GM19438 (cell line): ENCODE measurements around the gene METTL16.
"Not testable (repeated sequence)": the region's sequence is repeated elsewhere in the genome, so short reads cannot be mapped to it uniquely, and the experiment has no call there.

Experiments
- ATAC-seq: cut with Tn5 transposase; IDR thresholded peaks from one replicate; pipeline ENCODE4 v1.9.1; 2021; ENCODE audit warnings: low read depth; ENCODE audit not compliant: unreplicated experiment

The METTL16 gene

GRCh38 chr17:2511462-2512369, at the start of gene METTL16:
METTL16 (minus strand) TSS chr17:2511888; CDS start chr17:2502331, 9,557 bp downstream.
- ATAC-seq, result peak; percentile 94

GRCh38 chr17:2560658-2561057, 49.0 kb upstream of the METTL16 start:
- no peak for ATAC-seq

- ATAC-seq, result no peak
Measured at GRCh38 chr17:2551928-2552327, 40.2 kb upstream of the METTL16 start.

GRCh38 chr17:2551493-2551892, 39.8 kb upstream of the METTL16 start:
- ATAC-seq, result no peak

DNA sequence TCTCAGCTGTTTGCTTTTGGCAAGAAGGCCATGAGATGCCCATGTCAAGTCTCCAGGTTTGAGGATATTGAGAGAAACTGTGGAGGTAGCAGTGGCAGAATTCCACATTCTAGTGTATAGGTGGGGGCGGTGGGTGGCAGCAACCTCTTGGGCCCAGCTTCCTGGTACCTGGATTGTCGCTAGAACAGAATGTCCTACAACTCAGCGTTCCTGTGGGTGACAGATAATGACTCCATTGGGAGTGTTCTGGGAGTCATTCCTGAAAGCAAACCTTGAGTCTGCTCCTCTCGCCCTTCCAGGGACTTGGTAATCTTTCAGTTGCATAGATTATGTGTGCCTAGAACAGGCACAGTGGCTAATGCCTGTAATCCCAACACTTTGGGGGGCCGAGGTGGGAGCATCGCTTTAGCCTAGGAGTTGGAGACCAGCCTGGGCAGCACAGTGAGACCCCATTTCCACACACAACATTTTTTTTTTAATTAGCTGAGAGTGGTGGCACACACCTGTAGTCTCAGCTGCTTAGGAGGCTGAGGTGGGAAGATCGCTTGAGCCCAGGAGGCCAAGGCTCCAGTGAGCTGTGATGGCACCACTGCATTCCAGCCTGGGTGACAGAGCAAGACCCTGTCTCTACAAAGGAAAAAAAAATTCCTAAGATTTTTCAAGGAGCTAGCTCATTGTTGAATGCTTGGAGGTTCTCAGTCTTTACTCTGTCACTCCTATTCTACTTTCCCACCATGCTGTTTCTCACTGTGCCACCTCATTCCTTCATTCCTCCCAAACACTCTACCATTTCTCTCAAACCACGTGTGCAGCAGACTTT, 37.9 kb upstream of the METTL16 start:
- ATAC-seq, result no peak

GRCh38 chr17:2548026-2548425, 36.3 kb upstream of the METTL16 start:
- ATAC-seq, result not testable (repeated sequence)

- no peak for ATAC-seq
Measured at GRCh38 chr17:2547176-2547575, 35.5 kb upstream of the METTL16 start.

DNA sequence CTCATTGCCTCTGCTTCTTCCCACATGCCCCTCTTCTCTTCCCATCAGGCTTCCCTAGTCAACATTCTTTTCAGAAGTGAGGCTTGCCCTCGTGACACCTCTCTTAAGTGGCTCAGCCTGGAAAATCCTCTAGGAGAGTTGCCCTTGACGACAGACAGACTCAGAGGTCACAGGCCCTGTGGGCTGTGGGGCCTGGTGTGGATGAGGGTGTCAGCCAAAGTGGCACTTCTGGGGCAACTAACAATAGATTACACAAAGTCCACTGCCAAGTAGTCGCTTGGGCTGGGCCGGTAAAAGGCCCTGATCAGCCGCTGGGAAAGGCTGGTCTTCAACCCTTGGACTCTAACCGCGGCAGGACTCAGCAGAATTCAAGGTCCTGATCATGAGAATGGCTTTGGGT, 33.7 kb upstream of the METTL16 start:
- no peak for ATAC-seq

- no peak for ATAC-seq
Measured at GRCh38 chr17:2542456-2542855, 30.8 kb upstream of the METTL16 start.

DNA sequence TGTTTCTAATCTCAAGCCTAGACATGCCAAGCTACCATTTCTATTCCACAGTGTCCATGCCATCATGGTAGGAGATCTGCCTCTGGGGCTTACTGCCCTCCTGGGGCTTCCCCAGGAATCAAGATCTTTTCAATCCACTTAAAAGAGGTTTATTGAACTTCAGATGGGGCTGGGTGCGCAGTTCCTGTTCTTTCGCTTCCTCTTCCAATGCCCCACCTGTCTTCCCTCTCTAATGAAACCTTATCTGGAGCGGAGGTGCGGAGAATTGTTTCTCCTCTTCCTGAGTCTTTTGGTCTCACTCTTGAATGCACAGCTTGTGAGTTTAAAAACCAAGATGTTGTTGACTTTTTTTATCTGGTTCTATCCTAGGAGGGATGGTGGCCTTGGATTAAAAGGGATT, 30.4 kb upstream of the METTL16 start:
- ATAC-seq, result no peak

- ATAC-seq, result not testable (repeated sequence)
Measured at GRCh38 chr17:2537579-2537978, 25.9 kb upstream of the METTL16 start.

DNA sequence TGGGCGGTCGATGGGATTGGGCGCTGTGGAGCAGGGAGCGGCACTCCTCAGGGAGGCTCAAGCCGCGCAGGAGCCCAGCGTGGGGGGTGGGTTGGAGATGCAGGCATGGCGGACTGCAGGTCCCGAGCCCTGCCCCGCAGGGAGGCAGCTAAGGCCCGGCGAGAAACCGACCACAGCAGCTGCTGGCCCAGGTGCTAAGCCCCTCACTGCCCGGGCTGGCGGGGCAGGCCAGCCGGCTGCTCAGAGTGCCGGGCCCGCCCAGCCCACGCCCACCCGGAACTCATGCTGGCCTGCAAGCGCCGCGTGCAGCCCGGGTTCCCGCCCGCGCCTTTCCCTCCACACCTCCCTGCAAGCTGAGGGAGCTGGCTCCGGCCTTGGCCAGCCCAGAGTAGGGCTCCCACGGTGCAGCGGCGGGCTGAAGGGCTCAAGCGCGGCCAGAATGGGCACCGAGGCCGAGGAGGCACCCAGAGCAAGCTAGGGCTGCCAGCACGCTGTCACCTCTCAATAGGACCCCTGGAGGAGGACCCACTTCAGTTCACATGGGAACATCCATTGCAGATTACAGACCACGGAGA, 20.5 kb upstream of the METTL16 start:
- no peak for ATAC-seq

GRCh38 chr17:2531243-2531954, 19.7 kb upstream of the METTL16 start:
- not testable (repeated sequence) for ATAC-seq

DNA sequence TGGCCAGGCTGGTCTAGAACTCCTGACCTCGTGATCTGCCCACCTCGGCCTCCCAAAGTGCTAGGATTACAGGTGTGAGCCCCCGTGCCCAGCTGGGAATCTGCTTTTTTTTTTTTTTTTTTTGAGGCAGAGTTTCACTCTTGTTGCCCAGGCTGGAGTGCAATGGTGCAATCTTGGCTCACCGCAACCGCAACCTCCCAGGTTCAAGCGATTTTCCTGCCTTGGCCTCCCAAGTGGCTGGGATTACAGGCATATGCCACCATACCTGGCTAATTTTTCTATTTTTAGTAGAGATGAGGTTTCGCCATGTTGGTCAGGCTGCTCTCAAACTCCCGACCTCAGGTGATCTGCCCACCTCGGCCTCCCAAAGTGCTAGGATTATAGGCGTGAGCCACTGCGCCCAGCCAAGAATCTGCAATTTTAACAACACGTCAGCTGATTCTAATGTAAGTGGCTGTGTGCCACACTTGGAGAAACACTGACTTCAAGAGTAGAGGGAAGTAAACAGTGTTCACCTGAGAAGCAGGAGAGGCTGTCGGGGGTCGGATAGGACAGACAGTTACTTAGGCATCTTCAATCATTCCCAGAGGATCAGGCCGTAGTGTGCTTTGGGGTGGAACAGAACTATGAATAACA, 10.2 kb upstream of the METTL16 start:
- ATAC-seq, result not testable (repeated sequence)

DNA sequence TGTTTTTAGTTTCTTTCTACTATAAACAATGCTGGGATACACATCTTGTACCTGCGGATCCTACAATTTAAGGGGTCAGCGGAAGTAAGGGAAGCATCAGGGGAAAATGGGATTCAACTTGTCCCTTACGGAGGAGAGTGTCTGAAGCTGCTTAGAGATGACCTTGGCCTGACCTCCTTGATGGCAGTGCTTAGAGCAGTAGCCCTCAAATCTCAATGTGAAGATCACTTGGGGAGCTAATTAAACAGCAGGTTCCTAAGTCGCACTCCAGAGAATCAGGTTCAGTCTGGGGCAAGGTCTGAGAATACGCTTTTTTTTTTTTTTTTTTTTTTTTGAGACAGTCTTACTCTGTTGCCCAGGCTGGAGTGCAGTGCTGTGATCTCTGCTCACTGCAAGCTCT, 9.6 kb upstream of the METTL16 start:
- no peak for ATAC-seq

GRCh38 chr17:2517539-2517938, 5.9 kb upstream of the METTL16 start:
- no peak for ATAC-seq

DNA sequence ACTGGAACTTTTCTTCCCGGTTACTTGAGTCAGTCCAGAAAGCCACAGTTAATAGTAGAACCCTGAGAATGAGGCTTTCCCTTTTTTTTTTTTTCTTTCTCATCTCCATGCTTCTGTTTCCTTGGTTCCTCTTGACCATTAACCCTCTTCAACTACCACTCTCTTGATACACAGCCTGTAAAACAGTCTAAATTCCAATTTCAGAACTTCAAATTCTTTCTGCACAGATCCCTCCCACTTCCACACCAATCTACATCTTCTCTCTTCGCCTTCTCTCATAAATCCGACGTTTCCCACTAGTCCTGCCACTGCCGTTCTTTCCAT, 588 bp downstream of the METTL16 start:
- no peak for ATAC-seq

GRCh38 chr17:2510559-2510958, 1.1 kb downstream of the METTL16 start:
- no peak for ATAC-seq

DNA sequence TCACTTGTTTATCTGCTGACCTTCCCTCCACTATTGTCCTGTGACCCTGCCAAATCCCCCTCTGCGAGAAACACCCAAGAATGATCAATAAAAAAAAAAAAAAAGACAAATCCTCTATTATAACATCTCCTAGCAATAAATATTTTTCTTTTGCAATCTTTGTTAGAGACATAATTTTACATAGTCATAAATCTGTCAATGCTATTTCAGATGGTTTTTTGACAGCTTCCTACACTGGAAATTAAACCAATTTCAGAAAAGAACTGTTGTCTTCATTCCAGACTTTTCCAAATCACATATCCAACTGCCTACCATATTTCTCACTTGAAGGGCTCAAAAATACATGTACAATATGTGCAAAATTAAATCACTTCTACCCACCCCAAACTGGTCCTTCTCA, 3.7 kb downstream of the METTL16 start:
- no peak for ATAC-seq

DNA sequence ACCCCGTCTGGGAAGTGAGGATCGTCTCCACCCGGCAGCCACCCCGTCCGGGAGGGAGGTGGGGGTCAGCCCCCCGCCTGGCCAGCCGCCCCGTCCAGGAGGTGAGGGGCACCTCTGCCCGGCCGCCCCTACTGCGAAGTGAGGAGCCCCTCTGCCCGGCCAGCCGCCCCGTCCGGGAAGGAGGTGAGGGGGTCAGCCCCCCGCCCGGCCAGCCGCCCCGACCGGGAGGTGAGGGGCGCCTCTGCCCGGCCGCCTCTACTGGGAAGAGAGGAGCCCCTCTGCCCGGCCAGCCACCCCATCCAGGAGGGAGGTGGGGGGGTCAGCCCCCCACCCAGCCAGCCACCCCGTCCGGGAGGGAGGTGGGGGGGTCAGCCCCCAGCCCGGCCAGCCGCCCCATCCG, 4.7 kb downstream of the METTL16 start:
- ATAC-seq, result not testable (repeated sequence)
